ENCODE results near the gene SH3PXD2B. TPM values are rescaled to one million over a fixed set of nuclear protein-coding genes. Genes with fewer than 3 reads are reported as not detected.

The SH3PXD2B gene
- total and polyA plus RNA-seq, 2 donors (not counting 1 experiment from before 2014, with no cell fraction given) = not detected

- TF ChIP-seq EZH2 (IDR thresholded peaks at IDR 0.05; ENCODE audit: borderline replicate concordance, insufficient read depth, low read depth, low read length, poor library complexity, severe bottlenecking) (no peak), CTCF (IDR thresholded peaks at IDR 0.05) (no peak)
- H2AFZ ChIP-seq (ENCODE audit: insufficient read depth, low read depth, low read length, poor library complexity, severe bottlenecking) = no peak overlapping the region
- ATAC-seq (ENCODE audit: low read depth) (no peak), DNase-seq (no peak)
- H4K20me1 ChIP-seq (ENCODE audit: control insufficient read depth, insufficient read depth, low read length, poor library complexity, severe bottlenecking) = peaks cover 15% of the 10 kb centered on the region
- ChIA-PET POLR2A (no interaction called here), CTCF (interaction anchor here (0.7 to 1.3 kb wide), 2 partner anchors 12 to 173 kb away, joined by 3 to 4 read pairs; no protein-coding TSS in a partner anchor)
- peaks cover 16 to 17% of the 10 kb centered on the region in 2 donors for H3K4me1 ChIP-seq (ENCODE audit: control insufficient read depth in 2 of 2, insufficient read depth in 2 of 2, low read length in 2 of 2)
- H3K27ac ChIP-seq (ENCODE audit: low read length in 2 of 2) = no peak overlapping the region
- intact Hi-C loops (cut with micrococcal nuclease) = loop anchor here (5.0 kb wide), 1 partner anchor 776 kb away; the partner anchor contains the start of gene CREBRF
- H3K4me2 ChIP-seq (replicated peaks; ENCODE audit: low read depth, low read length, poor library complexity, severe bottlenecking) = no peak overlapping the region
- no peaks in the 10 kb centered on the region for H3K9me3 ChIP-seq (ENCODE audit: control extremely low read depth in 1 of 3, control insufficient read depth in 2 of 3, insufficient read depth in 1 of 3, low read length in 2 of 3)
- Mint-ChIP-seq H3K27me3 (no peaks in the 10 kb centered on the region), H3K27ac (no peak overlapping the region), H3K4me3 (no peak overlapping the region), H3K9me3 (ENCODE audit: insufficient read depth) (no peaks in the 10 kb centered on the region), H3K4me1 (peaks cover 25% of the 10 kb centered on the region)
- WGBS (ENCODE audit: insufficient coverage) = 100% methylated on average over 2 of the region's 4 CpGs
- H3K9ac ChIP-seq (ENCODE audit: low read length) = no peak overlapping the region
- peaks cover 74% of the 10 kb centered on the region for H3K79me2 ChIP-seq (ENCODE audit: control insufficient read depth, insufficient read depth, low read length)
- no peak overlapping the region for H3K4me3 ChIP-seq (ENCODE audit: control extremely low read depth in 1 of 5, extremely low read depth in 1 of 5, insufficient read depth in 1 of 5, low read depth in 2 of 5, low read length in 4 of 5)
- H3K27me3 ChIP-seq (replicated peaks in 1 of 4; ENCODE audit: control extremely low read depth in 1 of 4, control insufficient read depth in 3 of 4, insufficient read depth in 4 of 4, low read length in 3 of 4) = no peaks in the 10 kb centered on the region
- H3K36me3 ChIP-seq (replicated peaks in 1 of 2; ENCODE audit: control extremely low read depth in 1 of 2, control insufficient read depth in 1 of 2, extremely low read depth in 1 of 2, insufficient read depth in 2 of 2, low read length in 1 of 2) = no peaks in the 10 kb centered on the region
Observed at GRCh38 chr5:172280929-172281328, 173.4 kb downstream of the SH3PXD2B start.

GRCh38 chr5:172280317-172280716 is 174.0 kb downstream of the SH3PXD2B start:
- H3K79me2 ChIP-seq (ENCODE audit: control insufficient read depth, insufficient read depth, low read length) = peaks cover 81% of the 10 kb centered on the region
- no peaks in the 10 kb centered on the region for H3K9me3 ChIP-seq (ENCODE audit: control extremely low read depth in 1 of 3, control insufficient read depth in 2 of 3, insufficient read depth in 1 of 3, low read length in 2 of 3)
- H3K27ac Mint-ChIP-seq = no peak overlapping the region
- H3K4me3 Mint-ChIP-seq = no peak overlapping the region
- H3K4me1 ChIP-seq (ENCODE audit: control insufficient read depth in 2 of 2, insufficient read depth in 2 of 2, low read length in 2 of 2) = peaks cover 20 to 22% of the 10 kb centered on the region in 2 donors
- H3K4me1 Mint-ChIP-seq = peaks cover 31% of the 10 kb centered on the region
- no peaks in the 10 kb centered on the region for H3K9me3 Mint-ChIP-seq (ENCODE audit: insufficient read depth)
- intact Hi-C loops (cut with micrococcal nuclease) = loop anchor here (5.0 kb wide), 1 partner anchor 777 kb away; the partner anchor contains the start of gene CREBRF
- no peak for ATAC-seq (ENCODE audit: low read depth)
- no peak overlapping the region for H3K9ac ChIP-seq (ENCODE audit: low read length)
- POLR2A ChIA-PET = interaction anchor here (0.7 kb wide), 1 partner anchor 81 kb away, joined by 6 read pairs; no protein-coding TSS in a partner anchor
- DNase-seq = no peak
- H2AFZ ChIP-seq (ENCODE audit: insufficient read depth, low read depth, low read length, poor library complexity, severe bottlenecking) = no peak overlapping the region
- H4K20me1 ChIP-seq (ENCODE audit: control insufficient read depth, insufficient read depth, low read length, poor library complexity, severe bottlenecking) = peaks cover 15% of the 10 kb centered on the region
- H3K4me2 ChIP-seq (replicated peaks; ENCODE audit: low read depth, low read length, poor library complexity, severe bottlenecking) = no peak overlapping the region
- H3K27ac ChIP-seq (ENCODE audit: low read length in 2 of 2) = no peak overlapping the region
- no peak overlapping the region for H3K4me3 ChIP-seq (ENCODE audit: control extremely low read depth in 1 of 5, extremely low read depth in 1 of 5, insufficient read depth in 1 of 5, low read depth in 2 of 5, low read length in 4 of 5)
- CTCF ChIA-PET = interaction anchor here (0.7 to 1.3 kb wide), 2 partner anchors 13 to 173 kb away, joined by 3 to 4 read pairs; no protein-coding TSS in a partner anchor
- no peaks in the 10 kb centered on the region for H3K27me3 Mint-ChIP-seq
- no peaks in the 10 kb centered on the region for H3K27me3 ChIP-seq (replicated peaks in 1 of 4; ENCODE audit: control extremely low read depth in 1 of 4, control insufficient read depth in 3 of 4, insufficient read depth in 4 of 4, low read length in 3 of 4)
- no peaks in the 10 kb centered on the region for H3K36me3 ChIP-seq (replicated peaks in 1 of 2; ENCODE audit: control extremely low read depth in 1 of 2, control insufficient read depth in 1 of 2, extremely low read depth in 1 of 2, insufficient read depth in 2 of 2, low read length in 1 of 2)
- no peak for TF ChIP-seq EZH2 (IDR thresholded peaks at IDR 0.05; ENCODE audit: borderline replicate concordance, insufficient read depth, low read depth, low read length, poor library complexity, severe bottlenecking)
- TF ChIP-seq CTCF (IDR thresholded peaks at IDR 0.05) = no peak
- WGBS (ENCODE audit: insufficient coverage) = 100% methylated on average over 3 of the region's 5 CpGs

Measured in B cell (primary cell).